Measurements from ENCODE around the gene TACR1.

- TF ChIP-seq, protein P1, sequence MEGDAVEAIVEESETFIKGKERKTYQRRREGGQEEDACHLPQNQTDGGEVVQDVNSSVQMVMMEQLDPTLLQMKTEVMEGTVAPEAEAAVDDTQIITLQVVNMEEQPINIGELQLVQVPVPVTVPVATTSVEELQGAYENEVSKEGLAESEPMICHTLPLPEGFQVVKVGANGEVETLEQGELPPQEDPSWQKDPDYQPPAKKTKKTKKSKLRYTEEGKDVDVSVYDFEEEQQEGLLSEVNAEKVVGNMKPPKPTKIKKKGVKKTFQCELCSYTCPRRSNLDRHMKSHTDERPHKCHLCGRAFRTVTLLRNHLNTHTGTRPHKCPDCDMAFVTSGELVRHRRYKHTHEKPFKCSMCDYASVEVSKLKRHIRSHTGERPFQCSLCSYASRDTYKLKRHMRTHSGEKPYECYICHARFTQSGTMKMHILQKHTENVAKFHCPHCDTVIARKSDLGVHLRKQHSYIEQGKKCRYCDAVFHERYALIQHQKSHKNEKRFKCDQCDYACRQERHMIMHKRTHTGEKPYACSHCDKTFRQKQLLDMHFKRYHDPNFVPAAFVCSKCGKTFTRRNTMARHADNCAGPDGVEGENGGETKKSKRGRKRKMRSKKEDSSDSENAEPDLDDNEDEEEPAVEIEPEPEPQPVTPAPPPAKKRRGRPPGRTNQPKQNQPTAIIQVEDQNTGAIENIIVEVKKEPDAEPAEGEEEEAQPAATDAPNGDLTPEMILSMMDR (IDR thresholded peaks at IDR 0.05; ENCODE audit: poor library complexity, severe bottlenecking), result no peak
- no peak for TF ChIP-seq EZH2 (IDR thresholded peaks at IDR 0.05; ENCODE audit: borderline replicate concordance, insufficient read depth, low read length, poor library complexity, severe bottlenecking)
Measured at GRCh38 chr2:75138528-75138927, 60.8 kb downstream of the TACR1 start.
